COR-L47 (cell line): ENCODE data around the gene SLC10A6.

Experiments used
- DNase-seq: peaks from one replicate; lab custom pipeline; 2025; lab: John Stamatoyannopoulos, UW

The SLC10A6 gene

GRCh38 chr4:86848136-86848535 is 1.0 kb downstream of the SLC10A6 start:
- DNase-seq = no peak

GRCh38 chr4:86847571-86847970 is 1.6 kb downstream of the SLC10A6 start:
- DNase-seq = no peak

- DNase-seq = no peak
Observed at GRCh38 chr4:86846921-86847320, 2.3 kb downstream of the SLC10A6 start.

- DNase-seq = no peak
Observed at GRCh38 chr4:86845593-86845992, 3.6 kb downstream of the SLC10A6 start.

- no peak for DNase-seq
Observed at GRCh38 chr4:86841309-86841708, 7.9 kb downstream of the SLC10A6 start.

GRCh38 chr4:86840858-86841257 is 8.3 kb downstream of the SLC10A6 start:
- no peak for DNase-seq

- DNase-seq = no peak
Observed at GRCh38 chr4:86837691-86838503, 11.3 kb downstream of the SLC10A6 start.

GRCh38 chr4:86835677-86836076 is 13.5 kb downstream of the SLC10A6 start:
- DNase-seq = no peak

- no peak for DNase-seq
Observed at GRCh38 chr4:86834901-86835300, 14.3 kb downstream of the SLC10A6 start.

GRCh38 chr4:86833615-86834014 is 15.6 kb downstream of the SLC10A6 start:
- no peak for DNase-seq

GRCh38 chr4:86831262-86832130 is 17.7 kb downstream of the SLC10A6 start:
- DNase-seq = no peak

GRCh38 chr4:86825511-86825910 is 23.7 kb downstream of the SLC10A6 start:
- DNase-seq = no peak

- no peak for DNase-seq
Observed at GRCh38 chr4:86822136-86822535, 27.0 kb downstream of the SLC10A6 start.

GRCh38 chr4:86821151-86821550 is 28.0 kb downstream of the SLC10A6 start:
- DNase-seq = no peak

GRCh38 chr4:86819561-86819960 is 29.6 kb downstream of the SLC10A6 start:
- no peak for DNase-seq

GRCh38 chr4:86818841-86819240 is 30.3 kb downstream of the SLC10A6 start:
- DNase-seq = no peak

GRCh38 chr4:86818211-86818610 is 31.0 kb downstream of the SLC10A6 start:
- no peak for DNase-seq

GRCh38 chr4:86816501-86817273 is 32.5 kb downstream of the SLC10A6 start:
- no peak for DNase-seq

- no peak for DNase-seq
Observed at GRCh38 chr4:86815653-86816052, 33.5 kb downstream of the SLC10A6 start.

GRCh38 chr4:86810847-86811246 is 38.3 kb downstream of the SLC10A6 start:
- DNase-seq = no peak

- no peak for DNase-seq
Observed at GRCh38 chr4:86809809-86810208, 39.4 kb downstream of the SLC10A6 start.

GRCh38 chr4:86791126-86791525 is 58.1 kb downstream of the SLC10A6 start:
- no peak for DNase-seq
